DND-41 (cell line): ENCODE results near the gene TRIM34.

ENCODE experiments used
- CTCF ChIP-seq: IDR thresholded peaks from 2 replicates; pipeline ENCODE4 v1.5.1; 2012; ENCODE audit warnings: borderline replicate concordance, low read length, moderate library complexity, mild to moderate bottlenecking; ENCODE audit not compliant: poor library complexity, severe bottlenecking; ENCODE audit errors: extremely low read depth
- EZH2 ChIP-seq: IDR thresholded peaks from 3 replicates; pipeline ENCODE4 v1.6.1; 2012; ENCODE audit warnings: borderline replicate concordance, low read depth, mild to moderate bottlenecking, moderate library complexity, low read length, inconsistent platforms; ENCODE audit not compliant: severe bottlenecking

GRCh38 chr11:5643585-5643984, 18.8 kb downstream of the TRIM34 start:
- TF ChIP-seq CTCF (no peak), EZH2 (no peak)
